ENCODE data around the gene CDH6. TPM values are rescaled to one million over a fixed set of nuclear protein-coding genes. Genes with fewer than 3 reads are reported as not detected.

Gene CDH6
- total and polyA plus RNA-seq, 8 donors, result 0.29 to 9.2 (median 0.31) TPM; not detected in 2

DNA sequence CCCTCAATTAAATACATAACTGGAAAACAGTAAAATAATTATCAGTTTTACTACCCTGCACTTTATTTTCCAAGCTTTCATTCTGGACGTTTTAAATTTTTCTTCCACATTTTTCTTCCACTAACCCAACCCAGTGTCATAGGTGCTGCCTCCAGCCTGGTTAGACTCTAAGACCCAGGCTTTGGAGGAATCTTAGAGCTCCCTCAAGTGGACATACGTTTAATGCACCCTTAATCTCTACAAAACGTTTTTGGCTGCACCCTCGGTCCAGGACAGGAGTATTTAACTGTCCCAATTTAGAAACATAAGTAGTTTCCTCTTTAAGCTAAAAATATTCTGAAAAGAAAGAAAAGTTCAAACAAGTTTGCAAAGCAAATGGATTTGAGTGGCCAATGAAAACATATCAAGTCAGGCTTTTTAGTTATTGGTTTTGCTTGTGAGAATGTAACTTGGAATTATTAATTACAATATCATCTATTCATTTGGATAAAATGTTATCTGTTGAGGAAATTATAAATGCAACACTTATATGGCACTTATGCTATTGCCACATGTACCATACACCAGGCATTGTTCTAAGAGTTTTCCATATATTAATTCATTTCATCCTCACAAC, 38.9 kb downstream of the CDH6 start:
- Histone ChIP-seq H3K4me1 (peaks cover 0 to 6% (median 0%) of the 10 kb centered on the region in 4 donors), H3K9me3 (no peaks in the 10 kb centered on the region), H3K4me3 (no peak overlapping the region), H3K36me3 (no peaks in the 10 kb centered on the region), H3K27ac (no peak overlapping the region), H3K27me3 (no peaks in the 10 kb centered on the region)
- TF ChIP-seq POLR2A (IDR thresholded peaks at IDR 0.05), result no peak
- TF ChIP-seq, protein P1, sequence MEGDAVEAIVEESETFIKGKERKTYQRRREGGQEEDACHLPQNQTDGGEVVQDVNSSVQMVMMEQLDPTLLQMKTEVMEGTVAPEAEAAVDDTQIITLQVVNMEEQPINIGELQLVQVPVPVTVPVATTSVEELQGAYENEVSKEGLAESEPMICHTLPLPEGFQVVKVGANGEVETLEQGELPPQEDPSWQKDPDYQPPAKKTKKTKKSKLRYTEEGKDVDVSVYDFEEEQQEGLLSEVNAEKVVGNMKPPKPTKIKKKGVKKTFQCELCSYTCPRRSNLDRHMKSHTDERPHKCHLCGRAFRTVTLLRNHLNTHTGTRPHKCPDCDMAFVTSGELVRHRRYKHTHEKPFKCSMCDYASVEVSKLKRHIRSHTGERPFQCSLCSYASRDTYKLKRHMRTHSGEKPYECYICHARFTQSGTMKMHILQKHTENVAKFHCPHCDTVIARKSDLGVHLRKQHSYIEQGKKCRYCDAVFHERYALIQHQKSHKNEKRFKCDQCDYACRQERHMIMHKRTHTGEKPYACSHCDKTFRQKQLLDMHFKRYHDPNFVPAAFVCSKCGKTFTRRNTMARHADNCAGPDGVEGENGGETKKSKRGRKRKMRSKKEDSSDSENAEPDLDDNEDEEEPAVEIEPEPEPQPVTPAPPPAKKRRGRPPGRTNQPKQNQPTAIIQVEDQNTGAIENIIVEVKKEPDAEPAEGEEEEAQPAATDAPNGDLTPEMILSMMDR (IDR thresholded peaks at IDR 0.05), result peak in 5 of 7 experiments; percentile 37 to 63 (median 54)
- DNase-seq, result peak in 1 of 2 donors; percentile 76
- 0 to 3% (median 1%) methylated on average over 4 of the region's 4 CpGs for WGBS, 5 donors
- intact Hi-C loops (cut with DNase I; ENCODE audit: low total_unique reads), result no loop called here

DNA sequence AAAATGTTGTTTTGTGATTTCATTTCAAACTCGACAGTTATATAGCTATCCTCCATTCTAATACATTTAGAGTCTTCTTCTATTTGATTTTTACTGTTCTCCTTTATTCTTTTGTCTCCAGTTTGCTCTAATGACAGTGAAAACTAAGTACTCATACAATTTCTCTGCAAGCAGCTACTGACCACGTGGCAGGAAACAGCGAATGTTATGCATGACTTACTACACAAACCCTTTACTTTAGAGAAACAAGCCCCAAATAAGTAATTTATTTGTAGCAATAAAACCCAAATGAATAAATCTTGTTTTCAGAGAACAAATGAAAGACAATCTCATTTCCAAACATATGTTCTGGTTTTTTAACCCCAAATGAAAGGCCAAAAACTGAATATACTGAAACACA, 41.9 kb downstream of the CDH6 start:
- TF ChIP-seq, protein P1 (IDR thresholded peaks at IDR 0.05), result no peak
- TF ChIP-seq EP300 (IDR thresholded peaks at IDR 0.05) (no peak), POLR2A (IDR thresholded peaks at IDR 0.05) (no peak), POLR2AphosphoS5 (IDR thresholded peaks at IDR 0.05) (no peak)
- no peak for DNase-seq
- Histone ChIP-seq H3K27me3 (no peaks in the 10 kb centered on the region), H3K4me3 (no peak overlapping the region), H3K4me1 (peaks cover 0 to 6% (median 0%) of the 10 kb centered on the region in 4 donors), H3K27ac (no peak overlapping the region), H3K36me3 (no peaks in the 10 kb centered on the region), H3K9me3 (no peaks in the 10 kb centered on the region)
- 65 to 77% (median 67%) methylated on average over 3 of the region's 3 CpGs for WGBS, 5 donors
- intact Hi-C loops (cut with DNase I; ENCODE audit: low total_unique reads), result no loop called here

DNA sequence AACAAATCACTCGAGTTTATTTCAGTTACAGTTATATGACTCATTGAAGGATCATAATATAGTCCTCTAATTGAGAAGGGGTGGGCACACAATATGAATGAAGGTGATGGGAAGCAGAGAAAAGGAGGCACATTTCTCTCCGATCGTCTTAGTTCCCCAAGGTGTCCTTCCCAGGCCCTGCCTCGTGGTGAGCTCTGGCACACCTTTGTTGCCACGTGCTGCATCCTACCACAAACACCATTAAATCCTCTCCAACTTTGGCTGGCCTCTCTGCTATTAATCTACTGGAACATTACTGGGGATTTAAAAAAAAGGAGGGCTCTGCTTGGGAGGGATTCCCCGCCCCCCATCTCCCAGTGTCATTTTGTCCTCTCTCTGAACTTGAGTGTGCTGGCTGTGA, 42.9 kb downstream of the CDH6 start:
- Histone ChIP-seq H3K27ac (no peak overlapping the region), H3K36me3 (no peaks in the 10 kb centered on the region), H3K27me3 (no peaks in the 10 kb centered on the region), H3K9me3 (no peaks in the 10 kb centered on the region), H3K4me3 (no peak overlapping the region), H3K4me1 (peaks cover 0 to 6% (median 0%) of the 10 kb centered on the region in 4 donors)
- 73 to 82% (median 76%) methylated on average over 6 of the region's 6 CpGs for WGBS, 5 donors
- TF ChIP-seq POLR2AphosphoS5 (IDR thresholded peaks at IDR 0.05), result no peak
- TF ChIP-seq, protein P1 (IDR thresholded peaks at IDR 0.05), result no peak
- no peak for TF ChIP-seq EP300 (IDR thresholded peaks at IDR 0.05)
- TF ChIP-seq POLR2A (IDR thresholded peaks at IDR 0.05), result no peak
- intact Hi-C loops (cut with DNase I; ENCODE audit: low total_unique reads), result no loop called here
- DNase-seq, result no peak

DNA sequence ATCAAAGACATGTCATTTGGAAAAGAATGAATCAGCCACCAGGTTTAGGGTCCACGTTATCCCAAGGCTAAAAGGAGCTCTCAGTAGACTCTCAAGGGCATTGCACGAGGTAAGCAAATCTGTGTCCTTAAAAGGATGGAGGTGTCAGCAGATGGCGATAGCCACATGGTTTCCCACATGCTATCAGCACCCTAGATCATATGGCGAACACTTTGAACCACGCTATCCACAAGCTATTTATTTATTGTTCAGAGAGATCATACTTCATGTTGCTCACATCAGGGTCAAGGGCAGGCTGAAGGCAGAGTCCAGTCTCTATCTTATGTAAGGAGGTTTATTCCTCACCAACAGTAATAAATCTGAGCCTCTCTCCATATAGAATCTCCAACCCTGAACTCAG, 43.7 kb downstream of the CDH6 start:
- no peak overlapping the region for H3K27ac ChIP-seq
- no peaks in the 10 kb centered on the region for H3K27me3 ChIP-seq
- WGBS, 5 donors, result 48 to 60% (median 54%) methylated on average over 5 of the region's 5 CpGs
- no peaks in the 10 kb centered on the region for H3K36me3 ChIP-seq
- peak in 1 of 2 donors; percentile 22 for DNase-seq
- no peak overlapping the region for H3K4me3 ChIP-seq
- intact Hi-C loops (cut with DNase I; ENCODE audit: low total_unique reads), result no loop called here
- no peaks in the 10 kb centered on the region for H3K9me3 ChIP-seq
- peaks cover 0 to 3% (median 0%) of the 10 kb centered on the region in 4 donors for H3K4me1 ChIP-seq
- TF ChIP-seq, protein P1 (IDR thresholded peaks at IDR 0.05), result no peak
- TF ChIP-seq POLR2AphosphoS5 (IDR thresholded peaks at IDR 0.05) (no peak), POLR2A (IDR thresholded peaks at IDR 0.05) (no peak), EP300 (IDR thresholded peaks at IDR 0.05) (no peak)
